Loucy (cell line): Measurements from ENCODE around the gene RAET1L.

Source experiments
- EZH2phosphoT487 ChIP-seq: fragments of 200-600 bp; IDR thresholded peaks from 2 replicates; pipeline ENCODE4 v1.6.1; 2018; ENCODE audit warnings: antibody characterized with exemption, mild to moderate bottlenecking, moderate library complexity, borderline replicate concordance
- TF ChIP-seq, protein P1 (sequence below): fragments of 200-600 bp; sonication (generic); conservative IDR thresholded peaks from 2 replicates; pipeline ENCODE4 v1.5.1; 2014; ENCODE audit warnings: mild to moderate bottlenecking, antibody characterized with exemption, low read length

GRCh38 chr6:150006961-150007464 lies 18.3 kb downstream of the RAET1L start:
- TF ChIP-seq, protein P1, sequence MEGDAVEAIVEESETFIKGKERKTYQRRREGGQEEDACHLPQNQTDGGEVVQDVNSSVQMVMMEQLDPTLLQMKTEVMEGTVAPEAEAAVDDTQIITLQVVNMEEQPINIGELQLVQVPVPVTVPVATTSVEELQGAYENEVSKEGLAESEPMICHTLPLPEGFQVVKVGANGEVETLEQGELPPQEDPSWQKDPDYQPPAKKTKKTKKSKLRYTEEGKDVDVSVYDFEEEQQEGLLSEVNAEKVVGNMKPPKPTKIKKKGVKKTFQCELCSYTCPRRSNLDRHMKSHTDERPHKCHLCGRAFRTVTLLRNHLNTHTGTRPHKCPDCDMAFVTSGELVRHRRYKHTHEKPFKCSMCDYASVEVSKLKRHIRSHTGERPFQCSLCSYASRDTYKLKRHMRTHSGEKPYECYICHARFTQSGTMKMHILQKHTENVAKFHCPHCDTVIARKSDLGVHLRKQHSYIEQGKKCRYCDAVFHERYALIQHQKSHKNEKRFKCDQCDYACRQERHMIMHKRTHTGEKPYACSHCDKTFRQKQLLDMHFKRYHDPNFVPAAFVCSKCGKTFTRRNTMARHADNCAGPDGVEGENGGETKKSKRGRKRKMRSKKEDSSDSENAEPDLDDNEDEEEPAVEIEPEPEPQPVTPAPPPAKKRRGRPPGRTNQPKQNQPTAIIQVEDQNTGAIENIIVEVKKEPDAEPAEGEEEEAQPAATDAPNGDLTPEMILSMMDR = peak; percentile 62
- TF ChIP-seq EZH2phosphoT487 = no peak
